A673 (cell line): Measurements from ENCODE around the gene POLR2M. TPM values are rescaled to one million over a fixed set of nuclear protein-coding genes. Genes with fewer than 3 reads are reported as not detected.

Experiments used
- BruUV-seq: library from RNA; stranded (reverse); fragments of 400-500 nt; replicated peaks from 2 replicates; lab custom pipeline; 2021; lab: Mats Ljungman, UMichigan
- CTCF ChIA-PET: fragments of 300-600 bp; sonication (Branson Sonifier 250); formaldehyde crosslinking; loops from one replicate; lab custom pipeline; 2022; ENCODE audit warnings: antibody characterized with exemption; lab: Charles Lee
- POLR2A ChIA-PET: fragments of 300-600 bp; sonication (Branson Sonifier 250); formaldehyde crosslinking; loops from one replicate; lab custom pipeline; 2022; ENCODE audit warnings: antibody characterized with exemption; ENCODE audit not compliant: low non-redundant PET; lab: Charles Lee
- DNase-seq: peaks from one replicate; pipeline ENCODE4 v3.0.0-alpha.2; 2015; ENCODE audit warnings: low spot score
- H3K27ac ChIP-seq: fragments of 200-600 bp; sonication (generic); 2 replicates; pipeline ENCODE4 v1.5.1; 2016; ENCODE audit warnings: mixed run types, low read depth, mild to moderate bottlenecking, mixed read lengths, antibody characterized with exemption, low read length; ENCODE audit not compliant: poor library complexity, severe bottlenecking
- H3K27me3 ChIP-seq: fragments of 200-600 bp; sonication (generic); replicated peaks from 2 replicates; pipeline ENCODE4 v1.6.1; 2017; ENCODE audit warnings: mixed run types, low read depth, mild to moderate bottlenecking, mixed read lengths, antibody characterized with exemption, low read length; ENCODE audit not compliant: insufficient read depth, poor library complexity
- H3K36me3 ChIP-seq: fragments of 200-600 bp; sonication (generic); 2 replicates; pipeline ENCODE4 v1.6.1; 2016; ENCODE audit warnings: mixed run types, mild to moderate bottlenecking, mixed read lengths, antibody characterized with exemption, low read length; ENCODE audit not compliant: insufficient read depth, poor library complexity, severe bottlenecking
- H3K4me1 ChIP-seq: fragments of 200-600 bp; sonication (generic); 2 replicates; pipeline ENCODE4 v1.6.1; 2017; ENCODE audit warnings: mixed run types, mild to moderate bottlenecking, mixed read lengths, antibody characterized with exemption, low read length; ENCODE audit not compliant: insufficient read depth, poor library complexity, severe bottlenecking
- H3K4me3 ChIP-seq: fragments of 200-600 bp; sonication (generic); 2 replicates; pipeline ENCODE4 v1.5.1; 2016; ENCODE audit warnings: low read depth, mixed run types, mild to moderate bottlenecking, mixed read lengths, low read length; ENCODE audit not compliant: poor library complexity, severe bottlenecking
- H3K9me3 ChIP-seq: fragments of 200-600 bp; sonication (generic); 2 replicates; pipeline ENCODE4 v1.6.1; 2016; ENCODE audit warnings: mixed run types, low read depth, mild to moderate bottlenecking, mixed read lengths, antibody characterized with exemption, low read length; ENCODE audit not compliant: poor library complexity, severe bottlenecking
- EZH2 ChIP-seq: fragments of 200-600 bp; sonication (generic); IDR thresholded peaks from 2 replicates; pipeline ENCODE4 v1.6.1; 2017; ENCODE audit warnings: borderline replicate concordance, low read depth, mild to moderate bottlenecking, mixed read lengths, antibody characterized with exemption, low read length; ENCODE audit not compliant: poor library complexity, severe bottlenecking
- intact Hi-C: fragments of 100-400 bp; cut with micrococcal nuclease; formaldehyde crosslinking; loops from one replicate; pipeline ENCODE4 v1.10.0; 2022; ENCODE audit not compliant: unreplicated experiment
- total RNA-seq: library from RNA; stranded (reverse); gene quantifications from 2 replicates; pipeline ENCODE4 v1.2.3, GENCODE V29; 2021
- TF ChIP-seq, protein P1 (sequence below): fragments of 300-800, 200-600 bp; sonication (generic); conservative IDR thresholded peaks from 2 replicates; pipeline ENCODE4 v1.5.1; 2017; ENCODE audit warnings: low read depth, mild to moderate bottlenecking, antibody characterized with exemption, low read length, moderate library complexity, mixed read lengths

Gene POLR2M
- total RNA-seq, 1 experiment from 2014 or later = 115 TPM

- intact Hi-C loops = no loop called here
- BruUV-seq = no TSS peak
- Histone ChIP-seq H3K27ac (no peak overlapping the region), H3K27me3 (no peaks in the 10 kb centered on the region), H3K36me3 (no peaks in the 10 kb centered on the region), H3K4me1 (no peaks in the 10 kb centered on the region), H3K9me3 (no peaks in the 10 kb centered on the region), H3K4me3 (no peak overlapping the region)
- DNase-seq = no peak
- TF ChIP-seq EZH2 = no peak
- TF ChIP-seq, protein P1, sequence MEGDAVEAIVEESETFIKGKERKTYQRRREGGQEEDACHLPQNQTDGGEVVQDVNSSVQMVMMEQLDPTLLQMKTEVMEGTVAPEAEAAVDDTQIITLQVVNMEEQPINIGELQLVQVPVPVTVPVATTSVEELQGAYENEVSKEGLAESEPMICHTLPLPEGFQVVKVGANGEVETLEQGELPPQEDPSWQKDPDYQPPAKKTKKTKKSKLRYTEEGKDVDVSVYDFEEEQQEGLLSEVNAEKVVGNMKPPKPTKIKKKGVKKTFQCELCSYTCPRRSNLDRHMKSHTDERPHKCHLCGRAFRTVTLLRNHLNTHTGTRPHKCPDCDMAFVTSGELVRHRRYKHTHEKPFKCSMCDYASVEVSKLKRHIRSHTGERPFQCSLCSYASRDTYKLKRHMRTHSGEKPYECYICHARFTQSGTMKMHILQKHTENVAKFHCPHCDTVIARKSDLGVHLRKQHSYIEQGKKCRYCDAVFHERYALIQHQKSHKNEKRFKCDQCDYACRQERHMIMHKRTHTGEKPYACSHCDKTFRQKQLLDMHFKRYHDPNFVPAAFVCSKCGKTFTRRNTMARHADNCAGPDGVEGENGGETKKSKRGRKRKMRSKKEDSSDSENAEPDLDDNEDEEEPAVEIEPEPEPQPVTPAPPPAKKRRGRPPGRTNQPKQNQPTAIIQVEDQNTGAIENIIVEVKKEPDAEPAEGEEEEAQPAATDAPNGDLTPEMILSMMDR = no peak
- ChIA-PET CTCF (no interaction called here), POLR2A (no interaction called here)
Observed at GRCh38 chr15:57680021-57680420, 26.5 kb upstream of the POLR2M start.

GRCh38 chr15:57681011-57681410, 25.5 kb upstream of the POLR2M start:
- Histone ChIP-seq H3K4me1 (no peaks in the 10 kb centered on the region), H3K4me3 (no peak overlapping the region), H3K9me3 (no peaks in the 10 kb centered on the region), H3K27ac (no peak overlapping the region), H3K36me3 (no peaks in the 10 kb centered on the region), H3K27me3 (no peaks in the 10 kb centered on the region)
- TF ChIP-seq, protein P1 = no peak
- no peak for TF ChIP-seq EZH2
- no peak for DNase-seq
- intact Hi-C loops = no loop called here
- CTCF ChIA-PET = no interaction called here
- POLR2A ChIA-PET = no interaction called here
- BruUV-seq = no TSS peak

DNA sequence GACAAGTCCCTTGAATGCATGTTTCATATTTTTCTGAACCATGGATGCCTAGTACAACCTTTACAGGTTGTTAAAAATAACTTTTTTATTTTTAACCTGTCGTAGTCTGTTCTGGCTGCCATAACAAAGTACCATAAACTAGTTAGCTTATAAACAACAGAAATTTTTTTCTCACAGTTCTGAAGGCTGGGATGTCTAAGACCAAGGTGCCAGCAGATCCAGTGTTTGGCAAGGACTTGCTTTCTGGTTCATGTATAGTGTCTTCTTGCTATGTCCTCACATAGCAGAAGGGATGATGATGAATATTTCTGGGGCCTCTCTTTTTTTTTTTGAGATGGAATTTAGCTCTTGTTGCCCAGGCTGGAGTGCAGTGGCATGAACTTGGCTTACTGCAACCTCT, 23.0 kb upstream of the POLR2M start:
- no peak for DNase-seq
- Histone ChIP-seq H3K27me3 (no peaks in the 10 kb centered on the region), H3K4me3 (no peak overlapping the region), H3K27ac (no peak overlapping the region), H3K4me1 (no peaks in the 10 kb centered on the region), H3K36me3 (no peaks in the 10 kb centered on the region), H3K9me3 (no peaks in the 10 kb centered on the region)
- TF ChIP-seq, protein P1 = no peak
- TF ChIP-seq EZH2 = no peak
- BruUV-seq = no TSS peak
- CTCF ChIA-PET = interaction anchor here (0.6 kb wide), 1 partner anchor 15 kb away, joined by 3 read pairs; no protein-coding TSS in a partner anchor
- POLR2A ChIA-PET = no interaction called here
- intact Hi-C loops = no loop called here
